Suprapubic skin (tissue), 4 donors: ENCODE results near the gene ANLN. TPM values are rescaled to one million over a fixed set of nuclear protein-coding genes. Genes with fewer than 3 reads are reported as not detected.

Experiments
- DNase-seq, 2 donors: peaks; one replicate each; pipeline ENCODE4 v3.0.0-alpha.2; 2019; ENCODE audit warnings: low spot score in 2 of 2
- H3K27ac ChIP-seq: fragments of 200-600 bp; sonication (generic); one replicate; pipeline ENCODE4 v1.5.1; 2019
- H3K27me3 ChIP-seq: fragments of 200-600 bp; sonication (generic); one replicate; pipeline ENCODE4 v1.5.1; 2019
- H3K36me3 ChIP-seq: fragments of 200-600 bp; sonication (generic); one replicate; pipeline ENCODE4 v1.5.1; 2019
- H3K4me1 ChIP-seq: fragments of 200-600 bp; sonication (generic); one replicate; pipeline ENCODE4 v1.5.1; 2019
- H3K4me3 ChIP-seq: fragments of 200-600 bp; sonication (generic); one replicate; pipeline ENCODE4 v1.5.1; 2019; ENCODE audit warnings: mild to moderate bottlenecking
- H3K9me3 ChIP-seq: fragments of 200-600 bp; sonication (generic); one replicate; pipeline ENCODE4 v1.5.1; 2019
- EP300 ChIP-seq: sonication (generic); formaldehyde crosslinking; IDR thresholded peaks from one replicate; pipeline ENCODE4 v1.6.1; 2017; ENCODE audit warnings: antibody characterized with exemption
- POLR2A ChIP-seq, 2 donors: fragments of 450-650 bp; IDR thresholded peaks; one replicate each; pipeline ENCODE4 v1.6.1; 2017; ENCODE audit warnings: antibody characterized with exemption in 2 of 2, mild to moderate bottlenecking in 2 of 2, moderate library complexity in 2 of 2
- POLR2AphosphoS5 ChIP-seq, 3 donors: sonication (generic); formaldehyde crosslinking; IDR thresholded peaks; one replicate each; pipeline ENCODE4 v1.6.1; 2017; ENCODE audit warnings: antibody characterized with exemption in 3 of 3
- WGBS: methylation state at CpG from one replicate; pipeline ENCODE4 v1.1.5; 2018; 5-methylcytosine and 5-hydroxymethylcytosine counted together
- total RNA-seq, 4 donors: library from RNA; depleted of rRNA; stranded (reverse); fragments of >200 nt; gene quantifications; one replicate each; pipeline ENCODE4 v1.1.0, GENCODE V29; 2016
- TF ChIP-seq, protein P1 (sequence below), 2 donors: fragments of 200-600 bp in 1 of 2; fragments of 450-650 bp in 1 of 2; sonication (generic) in 1 of 2; IDR thresholded peaks; one replicate each; pipeline ENCODE4 v1.5.1; 2016 to 2019; ENCODE audit warnings: antibody characterized with exemption in 2 of 2, mild to moderate bottlenecking in 1 of 2, moderate library complexity in 1 of 2

ANLN gene
- total RNA-seq, 4 donors from 2014 or later = 10.1 to 33.5 (median 17.9) TPM

DNA sequence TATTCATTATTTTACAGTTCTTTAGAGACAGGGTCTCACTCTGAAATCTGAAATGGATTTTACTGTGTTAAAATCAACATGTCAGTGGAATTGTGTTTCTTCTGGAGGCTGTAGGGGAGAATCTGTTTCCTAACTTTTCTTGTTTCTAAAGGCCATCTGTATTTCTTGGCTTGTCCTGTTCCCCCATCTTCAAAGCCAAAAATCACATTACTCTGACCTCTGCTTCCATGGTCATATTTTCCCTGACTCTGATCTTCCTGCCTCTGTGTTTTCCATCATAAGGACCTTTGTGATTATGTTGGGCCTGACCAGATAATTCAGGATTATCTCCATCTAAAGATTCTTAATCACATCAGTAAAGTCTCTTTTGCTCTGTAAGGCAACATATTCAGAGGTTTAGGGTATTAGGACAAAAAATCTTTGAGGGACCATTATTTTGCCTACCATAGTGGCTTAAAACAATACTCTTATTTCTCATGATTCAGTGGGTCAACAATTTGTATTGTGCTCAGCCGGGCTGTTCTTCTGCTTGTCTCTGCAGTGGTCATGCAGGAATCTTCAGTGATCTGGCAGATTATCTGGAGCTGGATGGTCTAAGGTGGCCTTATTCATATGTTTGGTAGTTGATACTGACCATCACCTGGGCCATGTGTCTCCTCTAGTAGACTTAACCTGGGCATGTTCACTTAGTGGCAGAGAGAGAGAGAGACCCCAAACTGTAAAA, 5.7 kb downstream of the ANLN start:
- no peak overlapping the region for H3K27ac ChIP-seq
- H3K4me3 ChIP-seq = no peak overlapping the region
- no peak for DNase-seq
- no peaks in the 10 kb centered on the region for H3K27me3 ChIP-seq
- no peaks in the 10 kb centered on the region for H3K9me3 ChIP-seq
- TF ChIP-seq POLR2A (IDR thresholded peaks at IDR 0.05) = no peak
- TF ChIP-seq EP300 = no peak
- no peak for TF ChIP-seq POLR2AphosphoS5 (IDR thresholded peaks at IDR 0.05)
- TF ChIP-seq, protein P1, sequence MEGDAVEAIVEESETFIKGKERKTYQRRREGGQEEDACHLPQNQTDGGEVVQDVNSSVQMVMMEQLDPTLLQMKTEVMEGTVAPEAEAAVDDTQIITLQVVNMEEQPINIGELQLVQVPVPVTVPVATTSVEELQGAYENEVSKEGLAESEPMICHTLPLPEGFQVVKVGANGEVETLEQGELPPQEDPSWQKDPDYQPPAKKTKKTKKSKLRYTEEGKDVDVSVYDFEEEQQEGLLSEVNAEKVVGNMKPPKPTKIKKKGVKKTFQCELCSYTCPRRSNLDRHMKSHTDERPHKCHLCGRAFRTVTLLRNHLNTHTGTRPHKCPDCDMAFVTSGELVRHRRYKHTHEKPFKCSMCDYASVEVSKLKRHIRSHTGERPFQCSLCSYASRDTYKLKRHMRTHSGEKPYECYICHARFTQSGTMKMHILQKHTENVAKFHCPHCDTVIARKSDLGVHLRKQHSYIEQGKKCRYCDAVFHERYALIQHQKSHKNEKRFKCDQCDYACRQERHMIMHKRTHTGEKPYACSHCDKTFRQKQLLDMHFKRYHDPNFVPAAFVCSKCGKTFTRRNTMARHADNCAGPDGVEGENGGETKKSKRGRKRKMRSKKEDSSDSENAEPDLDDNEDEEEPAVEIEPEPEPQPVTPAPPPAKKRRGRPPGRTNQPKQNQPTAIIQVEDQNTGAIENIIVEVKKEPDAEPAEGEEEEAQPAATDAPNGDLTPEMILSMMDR (IDR thresholded peaks at IDR 0.05) = no peak
- 100% methylated on average over 1 of the region's 1 CpG for WGBS
- H3K4me1 ChIP-seq = peaks cover 16% of the 10 kb centered on the region
- no peaks in the 10 kb centered on the region for H3K36me3 ChIP-seq

DNA sequence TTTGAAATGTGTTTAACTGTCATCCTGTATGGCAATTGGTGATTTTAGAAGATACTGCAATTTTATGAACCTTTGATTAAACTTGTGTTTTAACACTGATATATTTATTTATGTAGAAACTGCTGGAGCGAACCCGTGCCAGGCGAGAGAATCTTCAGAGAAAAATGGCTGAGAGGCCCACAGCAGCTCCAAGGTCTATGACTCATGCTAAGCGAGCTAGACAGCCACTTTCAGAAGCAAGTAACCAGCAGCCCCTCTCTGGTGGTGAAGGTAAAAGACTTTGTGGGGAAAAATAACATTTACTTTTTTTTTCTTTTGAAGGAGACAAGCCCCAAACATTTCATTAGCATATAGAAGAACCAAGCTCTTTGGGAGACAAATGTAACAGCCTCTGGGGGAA, 6.5 kb downstream of the ANLN start:
- Histone ChIP-seq H3K27ac (no peak overlapping the region), H3K4me3 (no peak overlapping the region), H3K36me3 (no peaks in the 10 kb centered on the region), H3K27me3 (no peaks in the 10 kb centered on the region), H3K9me3 (no peaks in the 10 kb centered on the region), H3K4me1 (peaks cover 8% of the 10 kb centered on the region)
- no peak for DNase-seq
- 96% methylated on average over 4 of the region's 4 CpGs for WGBS
- TF ChIP-seq, protein P1 (IDR thresholded peaks at IDR 0.05) = no peak
- TF ChIP-seq EP300 (no peak), POLR2AphosphoS5 (IDR thresholded peaks at IDR 0.05) (no peak), POLR2A (IDR thresholded peaks at IDR 0.05) (no peak)

DNA sequence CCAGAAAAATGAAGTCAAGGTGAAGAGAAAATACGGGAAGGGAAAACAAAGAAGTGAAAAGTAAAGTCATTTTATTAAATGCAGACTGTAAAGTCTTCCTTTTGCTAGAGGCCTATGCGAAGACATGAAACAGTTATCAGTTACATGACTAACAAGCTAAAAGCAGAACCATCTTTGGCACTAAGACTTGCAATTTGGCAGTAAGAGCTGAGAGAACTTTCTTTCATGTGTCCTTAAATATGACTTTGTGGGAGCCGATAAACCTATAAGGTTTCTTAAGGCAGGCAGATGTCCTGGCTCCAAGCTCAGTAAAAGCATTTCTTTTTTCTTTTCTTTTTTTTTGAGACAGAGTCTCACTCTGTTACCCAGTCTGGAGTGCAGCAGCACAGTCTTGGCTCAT, 10.4 kb downstream of the ANLN start:
- Histone ChIP-seq H3K27me3 (no peaks in the 10 kb centered on the region), H3K4me1 (peaks cover 6% of the 10 kb centered on the region), H3K9me3 (no peaks in the 10 kb centered on the region), H3K27ac (no peak overlapping the region), H3K4me3 (no peak overlapping the region), H3K36me3 (no peaks in the 10 kb centered on the region)
- no peak for TF ChIP-seq POLR2A (IDR thresholded peaks at IDR 0.05)
- TF ChIP-seq POLR2AphosphoS5 (IDR thresholded peaks at IDR 0.05) = no peak
- TF ChIP-seq EP300 = no peak
- TF ChIP-seq, protein P1 (IDR thresholded peaks at IDR 0.05) = no peak
- 80% methylated on average over 3 of the region's 3 CpGs for WGBS
- no peak for DNase-seq

DNA sequence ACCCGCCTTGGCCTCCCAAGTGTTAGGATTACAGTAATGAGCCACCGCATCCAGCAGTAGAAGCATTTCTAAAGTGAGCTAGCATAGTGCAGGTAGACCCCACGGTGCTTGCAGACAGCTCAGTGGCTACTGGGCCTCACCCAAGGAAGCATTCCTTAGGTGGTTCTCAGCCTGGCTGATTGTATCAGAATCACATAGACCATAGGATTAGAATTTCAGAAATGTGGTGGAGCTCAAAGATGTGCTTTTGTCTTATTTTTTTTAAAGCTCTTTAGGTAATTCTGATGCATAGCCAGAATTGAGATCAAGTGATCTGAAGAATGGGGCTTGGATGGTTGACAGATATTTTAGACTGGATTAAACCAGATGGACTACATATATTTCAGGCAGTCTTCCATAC, 10.9 kb downstream of the ANLN start:
- DNase-seq = no peak
- no peaks in the 10 kb centered on the region for H3K27me3 ChIP-seq
- WGBS = 73% methylated on average over 3 of the region's 3 CpGs
- H3K36me3 ChIP-seq = no peaks in the 10 kb centered on the region
- no peaks in the 10 kb centered on the region for H3K9me3 ChIP-seq
- H3K4me3 ChIP-seq = no peak overlapping the region
- TF ChIP-seq, protein P1 (IDR thresholded peaks at IDR 0.05) = no peak
- TF ChIP-seq POLR2A (IDR thresholded peaks at IDR 0.05) = no peak
- no peak for TF ChIP-seq POLR2AphosphoS5 (IDR thresholded peaks at IDR 0.05)
- TF ChIP-seq EP300 = no peak
- H3K4me1 ChIP-seq = peaks cover 8% of the 10 kb centered on the region
- no peak overlapping the region for H3K27ac ChIP-seq

DNA sequence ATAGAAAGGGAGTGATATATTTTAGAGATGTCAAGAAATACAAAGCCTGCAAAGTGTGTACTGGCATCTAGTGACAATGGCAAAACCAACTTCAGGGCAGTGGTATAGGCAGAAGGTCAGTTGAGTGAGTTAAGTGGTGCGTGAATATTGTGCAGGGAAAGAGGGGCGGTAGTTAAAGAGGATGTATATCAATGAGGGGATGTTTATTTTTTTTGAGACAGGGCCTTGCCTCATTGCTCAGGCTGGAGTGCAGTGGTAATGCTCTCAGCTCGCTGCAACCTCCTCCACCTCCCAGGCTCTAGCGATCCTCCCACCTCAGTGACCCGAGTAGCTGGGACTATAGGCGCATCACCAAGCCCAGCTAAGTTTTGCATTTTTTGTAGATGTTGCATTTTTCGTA, 13.8 kb downstream of the ANLN start:
- H3K4me1 ChIP-seq = peaks cover 8% of the 10 kb centered on the region
- no peak for DNase-seq
- H3K36me3 ChIP-seq = no peaks in the 10 kb centered on the region
- no peak overlapping the region for H3K27ac ChIP-seq
- no peak overlapping the region for H3K4me3 ChIP-seq
- 94% methylated on average over 7 of the region's 7 CpGs for whole genome bisulfite sequencing
- H3K27me3 ChIP-seq = no peaks in the 10 kb centered on the region
- TF ChIP-seq POLR2A (IDR thresholded peaks at IDR 0.05) (no peak), POLR2AphosphoS5 (IDR thresholded peaks at IDR 0.05) (no peak), EP300 (no peak)
- TF ChIP-seq, protein P1 (IDR thresholded peaks at IDR 0.05) = no peak
- H3K9me3 ChIP-seq = no peaks in the 10 kb centered on the region
